Measurements from ENCODE around the gene ORAI1. TPM values are rescaled to one million over a fixed set of nuclear protein-coding genes. Genes with fewer than 3 reads are reported as not detected.

ORAI1 gene
- total RNA-seq, 1 experiment from 2014 or later, result 24.7 TPM

GRCh38 chr12:121590476-121591143, 35.7 kb upstream of the ORAI1 start:
- DNase-seq, result peak; percentile 62
- H3K36me3 ChIP-seq (replicated peaks; ENCODE audit: control insufficient read depth, insufficient read depth, low read length), result peaks cover 5% of the 10 kb centered on the region
- no peak overlapping the region for H3K4me3 ChIP-seq (ENCODE audit: insufficient read depth, low read depth, low read length)
- H3K27me3 ChIP-seq (ENCODE audit: control insufficient read depth, insufficient read depth, low read length), result no peaks in the 10 kb centered on the region

- no peaks in the 10 kb centered on the region for H3K27me3 ChIP-seq (ENCODE audit: control insufficient read depth, insufficient read depth, low read length)
- peaks cover 6% of the 10 kb centered on the region for H3K36me3 ChIP-seq (replicated peaks; ENCODE audit: control insufficient read depth, insufficient read depth, low read length)
- H3K4me3 ChIP-seq (ENCODE audit: insufficient read depth, low read depth, low read length), result no peak overlapping the region
- DNase-seq, result no peak
These were observed 34.0 kb upstream of the ORAI1 start for GRCh38 chr12:121592320-121592719.

GRCh38 chr12:121595520-121595919, 30.8 kb upstream of the ORAI1 start:
- H3K27me3 ChIP-seq (ENCODE audit: control insufficient read depth, insufficient read depth, low read length), result no peaks in the 10 kb centered on the region
- H3K4me3 ChIP-seq (ENCODE audit: insufficient read depth, low read depth, low read length), result no peak overlapping the region
- peaks cover 6% of the 10 kb centered on the region for H3K36me3 ChIP-seq (replicated peaks; ENCODE audit: control insufficient read depth, insufficient read depth, low read length)
- DNase-seq, result peak; percentile 26

- H3K27me3 ChIP-seq (ENCODE audit: control insufficient read depth, insufficient read depth, low read length), result no peaks in the 10 kb centered on the region
- peaks cover 6% of the 10 kb centered on the region for H3K36me3 ChIP-seq (replicated peaks; ENCODE audit: control insufficient read depth, insufficient read depth, low read length)
- DNase-seq, result no peak
- no peak overlapping the region for H3K4me3 ChIP-seq (ENCODE audit: insufficient read depth, low read depth, low read length)
These were observed 29.8 kb upstream of the ORAI1 start for GRCh38 chr12:121596526-121596925.

GRCh38 chr12:121600702-121601336, 25.5 kb upstream of the ORAI1 start:
- Histone ChIP-seq H3K4me3 (ENCODE audit: insufficient read depth, low read depth, low read length) (no peak overlapping the region), H3K36me3 (replicated peaks; ENCODE audit: control insufficient read depth, insufficient read depth, low read length) (no peaks in the 10 kb centered on the region; the same call in 1 of the 2 replicates), H3K27me3 (ENCODE audit: control insufficient read depth, insufficient read depth, low read length) (no peaks in the 10 kb centered on the region)
- DNase-seq, result no peak

- no peaks in the 10 kb centered on the region for H3K27me3 ChIP-seq (ENCODE audit: control insufficient read depth, insufficient read depth, low read length)
- no peak overlapping the region for H3K4me3 ChIP-seq (ENCODE audit: insufficient read depth, low read depth, low read length)
- no peak for DNase-seq
- no peaks in the 10 kb centered on the region; the same call in 1 of the 2 replicates for H3K36me3 ChIP-seq (replicated peaks; ENCODE audit: control insufficient read depth, insufficient read depth, low read length)
These were observed 23.6 kb upstream of the ORAI1 start for GRCh38 chr12:121602766-121603165.

- Histone ChIP-seq H3K36me3 (replicated peaks; ENCODE audit: control insufficient read depth, insufficient read depth, low read length) (no peaks in the 10 kb centered on the region; the same call in 1 of the 2 replicates), H3K27me3 (ENCODE audit: control insufficient read depth, insufficient read depth, low read length) (no peaks in the 10 kb centered on the region), H3K4me3 (ENCODE audit: insufficient read depth, low read depth, low read length) (no peak overlapping the region)
- no peak for DNase-seq
These were observed 22.7 kb upstream of the ORAI1 start for GRCh38 chr12:121603581-121603980.

GRCh38 chr12:121608301-121608700, 18.0 kb upstream of the ORAI1 start:
- DNase-seq, result no peak
- Histone ChIP-seq H3K4me3 (ENCODE audit: insufficient read depth, low read depth, low read length) (no peak overlapping the region), H3K36me3 (replicated peaks; ENCODE audit: control insufficient read depth, insufficient read depth, low read length) (no peaks in the 10 kb centered on the region), H3K27me3 (ENCODE audit: control insufficient read depth, insufficient read depth, low read length) (no peaks in the 10 kb centered on the region)

GRCh38 chr12:121610239-121611149, 15.8 kb upstream of the ORAI1 start:
- no peaks in the 10 kb centered on the region for H3K27me3 ChIP-seq (ENCODE audit: control insufficient read depth, insufficient read depth, low read length)
- DNase-seq, result peak; percentile 31
- no peak overlapping the region for H3K4me3 ChIP-seq (ENCODE audit: insufficient read depth, low read depth, low read length)
- H3K36me3 ChIP-seq (replicated peaks; ENCODE audit: control insufficient read depth, insufficient read depth, low read length), result no peaks in the 10 kb centered on the region

GRCh38 chr12:121611306-121611705, 15.0 kb upstream of the ORAI1 start:
- DNase-seq, result peak; percentile 93
- no peak overlapping the region for H3K4me3 ChIP-seq (ENCODE audit: insufficient read depth, low read depth, low read length)
- H3K36me3 ChIP-seq (replicated peaks; ENCODE audit: control insufficient read depth, insufficient read depth, low read length), result no peaks in the 10 kb centered on the region
- H3K27me3 ChIP-seq (ENCODE audit: control insufficient read depth, insufficient read depth, low read length), result no peaks in the 10 kb centered on the region

- no peaks in the 10 kb centered on the region for H3K27me3 ChIP-seq (ENCODE audit: control insufficient read depth, insufficient read depth, low read length)
- no peak for DNase-seq
- no peak overlapping the region for H3K4me3 ChIP-seq (ENCODE audit: insufficient read depth, low read depth, low read length)
- H3K36me3 ChIP-seq (replicated peaks; ENCODE audit: control insufficient read depth, insufficient read depth, low read length), result no peaks in the 10 kb centered on the region
These were observed 12.9 kb upstream of the ORAI1 start for GRCh38 chr12:121613462-121613861.

GRCh38 chr12:121614872-121615467, 11.4 kb upstream of the ORAI1 start:
- Histone ChIP-seq H3K36me3 (replicated peaks; ENCODE audit: control insufficient read depth, insufficient read depth, low read length) (no peaks in the 10 kb centered on the region), H3K27me3 (ENCODE audit: control insufficient read depth, insufficient read depth, low read length) (no peaks in the 10 kb centered on the region), H3K4me3 (ENCODE audit: insufficient read depth, low read depth, low read length) (no peak overlapping the region)

GRCh38 chr12:121618659-121619233, 7.6 kb upstream of the ORAI1 start:
- DNase-seq, result no peak
- Histone ChIP-seq H3K4me3 (ENCODE audit: insufficient read depth, low read depth, low read length) (no peak overlapping the region), H3K36me3 (replicated peaks; ENCODE audit: control insufficient read depth, insufficient read depth, low read length) (no peaks in the 10 kb centered on the region), H3K27me3 (ENCODE audit: control insufficient read depth, insufficient read depth, low read length) (no peaks in the 10 kb centered on the region)

More at GRCh38 chr12:121614872-121615467, 11.4 kb upstream of the ORAI1 start:
- no peak for DNase-seq

- no peaks in the 10 kb centered on the region for H3K36me3 ChIP-seq (replicated peaks; ENCODE audit: control insufficient read depth, insufficient read depth, low read length)
- no peak overlapping the region for H3K4me3 ChIP-seq (ENCODE audit: insufficient read depth, low read depth, low read length)
- peak; percentile 62 for DNase-seq
- no peaks in the 10 kb centered on the region for H3K27me3 ChIP-seq (ENCODE audit: control insufficient read depth, insufficient read depth, low read length)
These were observed 5.9 kb upstream of the ORAI1 start for GRCh38 chr12:121620333-121620891.

Measured in H7 (cell line).